Urothelium cell line (cell line): ENCODE results near the gene HK1.
"Not testable (repeated sequence)": the region's sequence is repeated elsewhere in the genome, so short reads cannot be mapped to it uniquely, and the experiment has no call there.

Source experiments
- DNase-seq: peaks from one replicate; pipeline ENCODE4 v3.0.0; 2011; ENCODE audit warnings: low spot score, mixed read lengths
- FAIRE-seq: peaks from 2 replicates; lab custom pipeline; 2011; peaks lifted over from hg19 to GRCh38; lab: Jason Lieb, UNC

HK1 gene

GRCh38 chr10:69278446-69278963 is at the start of gene HK1:
TSS of gene HK1 (plus strand) at chr10:69278496.
- DNase-seq (no peak), FAIRE-seq (no peak)

DNA sequence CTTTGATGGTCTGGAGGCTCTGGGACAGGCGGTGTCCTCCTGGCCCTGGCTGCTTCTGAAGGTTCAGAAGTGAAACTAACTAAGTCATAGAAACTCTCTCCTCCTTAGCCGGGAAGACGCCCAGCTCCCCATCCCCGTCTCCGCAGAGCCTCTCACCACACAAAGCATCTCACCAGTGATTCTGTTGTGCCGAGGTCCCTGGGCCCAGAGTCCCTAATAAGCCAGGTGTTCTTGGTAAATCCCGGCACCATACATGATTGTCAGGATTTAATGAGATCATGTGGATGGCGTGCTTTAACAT is 48.7 kb upstream of the HK1 start:
- no peak for FAIRE-seq
- DNase-seq = no peak

DNA sequence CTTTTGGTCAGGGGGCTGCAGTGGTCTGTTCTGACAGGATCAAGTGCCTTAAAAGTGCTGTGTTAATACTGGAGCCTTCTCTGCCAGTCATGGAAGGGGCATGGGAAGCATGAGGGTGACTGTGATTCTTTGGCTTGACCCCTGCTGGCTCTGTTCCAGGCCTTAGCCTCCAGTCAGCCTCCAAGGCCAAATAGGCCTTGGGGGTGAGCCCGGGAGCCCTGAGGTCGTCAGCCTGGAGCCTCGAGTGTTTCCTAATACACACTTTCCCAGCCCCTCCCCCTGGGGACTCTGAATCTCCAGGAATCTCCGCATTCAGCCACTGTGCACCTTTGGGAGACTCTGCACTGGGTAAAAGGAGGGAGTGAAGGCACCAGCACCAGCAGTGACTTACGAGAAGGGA is 48.2 kb upstream of the HK1 start:
- FAIRE-seq = no peak
- DNase-seq = no peak

DNA sequence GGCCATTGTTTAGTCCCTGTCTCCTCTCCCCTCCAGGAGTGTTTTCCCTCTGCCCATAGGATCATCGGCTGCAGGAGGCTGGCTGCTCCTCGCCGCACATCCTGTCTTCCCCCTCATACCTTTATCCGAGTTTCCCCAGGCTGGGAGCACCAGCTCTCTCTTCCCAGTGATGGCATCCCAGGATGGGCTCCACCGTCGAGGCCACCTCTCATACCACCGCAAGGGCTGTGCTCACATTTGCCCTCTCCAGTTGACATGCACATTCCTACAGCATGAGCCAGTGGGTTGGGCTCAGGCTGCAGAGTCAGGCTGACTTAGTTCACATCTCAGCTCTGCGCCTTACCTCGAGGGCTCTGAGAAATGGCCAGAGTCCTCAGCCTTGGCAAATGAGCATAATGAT is 46.0 kb upstream of the HK1 start:
- FAIRE-seq = peak; percentile 96
- DNase-seq = peak; percentile 95

GRCh38 chr10:69232736-69233480 is 45.4 kb upstream of the HK1 start:
- no peak for DNase-seq
- FAIRE-seq = no peak

DNA sequence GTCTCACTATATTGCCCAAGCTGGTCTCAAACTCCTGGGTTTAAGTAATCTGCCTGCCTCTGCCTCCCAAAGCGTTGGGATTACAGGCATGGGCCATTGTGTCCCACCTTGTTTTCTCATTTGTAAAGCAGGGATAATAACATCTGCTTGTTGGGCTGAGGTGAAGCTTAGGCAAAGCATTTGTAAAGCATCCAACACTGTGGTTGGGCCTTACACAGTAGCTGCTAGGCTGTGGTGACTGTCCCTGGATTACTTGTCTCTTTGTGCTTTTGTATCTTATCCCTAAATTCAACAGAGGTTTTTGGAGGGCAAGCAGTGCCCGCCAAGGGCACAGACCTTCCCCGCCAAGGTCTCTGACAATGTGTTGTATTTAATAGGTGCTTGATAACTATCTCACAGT is 43.8 kb upstream of the HK1 start:
- FAIRE-seq (no peak), DNase-seq (no peak)

DNA sequence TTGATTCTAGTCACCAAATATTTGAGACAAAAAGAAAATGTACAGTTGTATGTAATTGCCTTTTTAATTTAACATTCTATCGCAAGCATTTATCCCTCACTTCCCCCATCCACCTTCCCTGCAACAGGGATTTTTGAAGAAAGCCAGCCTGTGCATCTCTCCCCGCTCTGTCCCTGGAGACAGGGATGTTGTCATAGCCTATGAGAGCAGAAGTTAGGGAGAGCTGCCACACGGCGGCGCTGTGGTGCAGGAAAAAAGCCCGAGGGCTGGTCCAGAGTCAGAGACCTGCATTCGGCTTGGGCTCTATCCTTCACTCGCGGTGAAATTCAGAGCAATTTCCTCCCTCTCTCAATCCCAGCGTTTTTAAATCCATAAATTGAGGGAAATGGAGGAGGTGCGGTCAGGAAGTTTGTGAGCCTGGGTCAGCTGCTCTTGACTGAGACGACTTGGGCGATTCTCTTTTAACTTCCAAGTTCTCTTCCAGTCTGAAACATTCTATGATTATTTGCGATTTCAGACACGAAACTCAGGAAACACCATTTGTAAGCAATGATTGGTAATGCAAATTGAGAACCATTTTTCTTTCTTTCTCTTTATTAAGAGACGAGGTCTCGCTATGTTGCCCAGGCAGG is 40.7 kb upstream of the HK1 start:
- DNase-seq (peak; percentile 89), FAIRE-seq (peak; percentile 50)

DNA sequence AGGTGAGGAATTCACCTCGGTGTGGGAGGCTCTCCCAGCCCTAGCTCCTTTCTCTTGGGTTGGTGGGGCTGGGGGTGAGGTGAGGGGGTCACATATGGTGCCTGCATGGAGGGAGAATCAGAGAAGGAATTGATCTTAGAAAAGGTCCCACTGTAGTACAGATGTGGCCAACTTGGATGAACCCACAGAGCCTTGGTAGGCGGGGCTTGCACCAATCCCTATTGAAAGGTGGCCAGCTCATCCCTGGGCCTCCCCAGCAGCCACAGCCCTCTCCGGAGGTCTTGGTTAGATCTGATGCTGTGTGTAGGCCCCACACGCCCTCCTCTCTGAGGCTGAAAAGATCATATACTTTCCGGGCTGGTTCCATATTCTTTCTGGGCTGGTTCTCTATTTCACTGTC is 39.2 kb upstream of the HK1 start:
- FAIRE-seq = no peak
- DNase-seq = no peak

DNA sequence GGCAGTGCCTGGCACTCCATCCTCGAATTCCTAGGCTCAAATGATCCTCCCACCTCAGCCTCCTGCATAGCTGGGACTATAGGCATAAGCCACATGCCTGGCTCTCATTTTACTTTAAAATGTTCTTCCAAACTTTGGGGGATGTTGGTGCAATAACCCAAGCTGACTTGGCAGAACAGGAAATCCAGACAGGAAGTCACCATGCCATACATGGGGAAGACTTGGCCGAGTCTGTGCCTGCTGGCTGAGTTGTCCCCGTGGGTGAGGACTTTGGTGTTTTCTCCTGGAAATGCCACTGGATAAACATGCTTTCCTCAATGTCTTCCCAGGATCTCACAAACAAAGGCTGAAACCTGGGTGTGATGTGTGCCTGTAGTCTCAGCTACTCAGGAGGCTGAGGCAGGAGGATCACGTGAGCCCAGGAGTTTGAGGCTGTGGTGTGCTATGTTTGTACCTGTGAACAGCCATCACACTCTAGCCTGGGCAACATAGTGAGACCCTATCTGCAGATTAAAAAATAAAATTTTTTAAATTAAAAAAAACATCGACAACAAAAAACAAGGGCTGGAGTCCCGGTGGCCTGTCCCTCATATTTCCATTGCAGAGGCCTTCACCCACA is 38.4 kb upstream of the HK1 start:
- no peak for FAIRE-seq
- DNase-seq = no peak

GRCh38 chr10:69240455-69240854 is 37.8 kb upstream of the HK1 start:
- no peak for DNase-seq
- no peak for FAIRE-seq

DNA sequence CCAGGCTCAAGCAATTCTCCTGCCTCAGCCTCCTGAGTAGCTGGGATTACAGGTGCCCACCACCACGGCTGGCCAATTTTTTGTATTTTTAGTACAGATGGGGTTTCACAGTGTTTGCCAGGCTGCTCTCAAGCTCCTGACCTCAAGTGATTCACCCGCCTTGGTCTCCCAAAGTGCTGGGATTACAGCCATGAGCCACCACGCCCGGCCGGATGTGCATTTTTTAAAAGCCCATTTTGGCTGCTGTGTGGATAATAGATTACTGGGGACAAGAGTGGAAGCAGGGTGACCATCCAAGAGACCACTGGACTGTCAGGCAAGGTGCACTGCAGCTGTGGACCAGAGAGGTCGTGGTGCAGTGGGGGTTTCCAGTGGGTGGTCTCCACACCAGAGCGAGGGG is 36.7 kb upstream of the HK1 start:
- DNase-seq (no peak), FAIRE-seq (no peak)

DNA sequence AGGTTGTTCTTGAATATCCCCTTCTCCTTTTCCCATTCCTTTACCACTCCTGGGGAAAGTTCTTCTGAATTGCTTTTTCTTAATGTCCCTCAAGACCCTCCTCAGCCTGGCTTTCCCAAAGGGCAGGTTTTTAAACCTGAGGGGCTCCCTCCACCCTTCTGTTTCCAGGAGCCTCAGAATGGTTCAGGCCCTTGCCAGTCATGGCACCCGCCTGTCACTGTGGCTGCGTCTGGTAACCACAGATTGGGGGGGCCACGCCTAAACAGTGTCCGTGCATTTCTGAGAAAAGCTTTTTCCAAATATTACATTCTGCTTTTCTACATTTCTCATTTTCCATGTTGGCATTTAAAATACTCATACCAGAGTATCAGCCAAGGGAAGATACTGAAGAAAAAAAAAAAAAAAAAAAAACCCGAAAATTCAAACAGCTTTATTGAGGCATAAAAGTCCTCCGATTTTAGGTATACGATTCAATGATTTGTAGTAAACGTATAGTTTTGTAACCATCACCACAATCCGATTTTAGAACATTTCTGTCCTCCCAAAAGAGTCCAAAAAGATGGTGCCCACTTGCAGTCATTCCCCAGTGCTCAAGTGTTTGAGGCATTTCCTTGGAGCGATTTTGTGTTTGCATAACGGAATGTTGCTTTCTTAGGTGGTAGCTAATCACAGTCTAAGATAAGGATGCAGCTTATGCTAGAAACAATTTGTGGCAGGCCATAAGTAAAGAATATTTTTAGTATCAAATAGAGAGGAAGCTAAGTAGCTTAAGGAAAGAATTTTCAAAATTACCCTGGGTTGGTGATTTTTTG is 36.0 kb upstream of the HK1 start:
- FAIRE-seq (no peak), DNase-seq (no peak)

- FAIRE-seq (no peak), DNase-seq (no peak)
Measured at GRCh38 chr10:69242852-69243212, 35.5 kb upstream of the HK1 start.

GRCh38 chr10:69243817-69244216 is 34.5 kb upstream of the HK1 start:
- no peak for FAIRE-seq
- DNase-seq = no peak

- FAIRE-seq = no peak
- DNase-seq = no peak
Measured at GRCh38 chr10:69246036-69246435, 32.3 kb upstream of the HK1 start.

- DNase-seq (no peak), FAIRE-seq (no peak)
Measured at GRCh38 chr10:69246581-69247312, 31.5 kb upstream of the HK1 start.

- DNase-seq (no peak), FAIRE-seq (no peak)
Measured at GRCh38 chr10:69247313-69247710, 31.0 kb upstream of the HK1 start.

GRCh38 chr10:69248117-69248730 is 30.1 kb upstream of the HK1 start:
- DNase-seq (no peak), FAIRE-seq (no peak)

DNA sequence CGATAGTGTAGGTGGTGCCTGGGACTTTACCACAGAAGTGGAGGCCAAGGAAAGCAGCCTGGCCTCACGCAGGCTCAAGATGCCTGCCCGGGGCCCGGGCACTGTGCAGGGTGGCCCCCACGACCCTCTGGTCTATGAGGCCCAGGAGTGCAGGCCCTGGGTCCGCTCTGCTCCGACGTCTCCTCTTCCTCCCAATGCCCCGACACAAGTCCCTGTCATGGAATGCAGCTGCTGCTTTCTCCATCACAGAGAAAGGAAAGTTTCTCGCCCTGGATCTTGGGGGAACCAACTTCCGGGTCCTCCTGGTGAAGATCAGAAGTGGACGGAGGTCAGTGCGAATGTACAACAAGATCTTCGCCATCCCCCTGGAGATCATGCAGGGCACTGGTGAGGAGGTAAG is 28.3 kb upstream of the HK1 start:
- no peak for FAIRE-seq

GRCh38 chr10:69251417-69251816 is 26.9 kb upstream of the HK1 start:
- FAIRE-seq, DNase-seq: not testable (repeated sequence)

More for the DNA sequence above, 28.3 kb upstream of the HK1 start:
- DNase-seq = no peak
